GM18526 (cell line): ENCODE measurements around the gene ZCCHC10.

Experiments
- POLR2A ChIP-seq: IDR thresholded peaks from 3 replicates; pipeline ENCODE4 v1.6.1; 2011; ENCODE audit not compliant: insufficient read length; ENCODE audit errors: extremely low read depth

ZCCHC10 gene

GRCh38 chr5:132998556-132998955 is 27.8 kb downstream of the ZCCHC10 start:
- no peak for TF ChIP-seq POLR2A

- TF ChIP-seq POLR2A: no peak
Measured at GRCh38 chr5:132996307-132996706, 30.0 kb downstream of the ZCCHC10 start.

GRCh38 chr5:132987531-132988408 is 38.6 kb downstream of the ZCCHC10 start:
- TF ChIP-seq POLR2A: no peak

GRCh38 chr5:132981288-132981687 is 45.1 kb downstream of the ZCCHC10 start:
- TF ChIP-seq POLR2A: no peak

GRCh38 chr5:132979976-132980375 is 46.4 kb downstream of the ZCCHC10 start:
- no peak for TF ChIP-seq POLR2A

- no peak for TF ChIP-seq POLR2A
Measured at GRCh38 chr5:132979367-132979940, 46.9 kb downstream of the ZCCHC10 start.

- no peak for TF ChIP-seq POLR2A
Measured at GRCh38 chr5:132976852-132977251, 49.5 kb downstream of the ZCCHC10 start.

- TF ChIP-seq POLR2A: no peak
Measured at GRCh38 chr5:132971483-132972435, 54.6 kb downstream of the ZCCHC10 start.

- TF ChIP-seq POLR2A: no peak
Measured at GRCh38 chr5:132965120-132965519, 61.2 kb downstream of the ZCCHC10 start.

GRCh38 chr5:132963171-132964104 is 62.9 kb downstream of the ZCCHC10 start, which contains the start of gene AFF4:
TSS of gene AFF4 (minus strand) at chr5:132963634. CDS start at chr5:132937189, 26,445 bp downstream.
- peak; percentile 88 for TF ChIP-seq POLR2A

- TF ChIP-seq POLR2A: no peak
Measured at GRCh38 chr5:132962429-132963021, 63.8 kb downstream of the ZCCHC10 start.

GRCh38 chr5:132961887-132962286 is 64.5 kb downstream of the ZCCHC10 start:
- TF ChIP-seq POLR2A: no peak

GRCh38 chr5:132953710-132954109 is 72.6 kb downstream of the ZCCHC10 start:
- no peak for TF ChIP-seq POLR2A

GRCh38 chr5:132952829-132953228 is 73.5 kb downstream of the ZCCHC10 start:
- TF ChIP-seq POLR2A: no peak
